GM12801 (cell line): Measurements from ENCODE around the gene TRIM3.

ENCODE experiments used
- CTCF ChIP-seq: IDR thresholded peaks from one replicate; pipeline ENCODE4 v1.5.1; 2011; ENCODE audit warnings: control low read depth; ENCODE audit not compliant: insufficient read length; ENCODE audit errors: extremely low read depth

The TRIM3 gene

GRCh38 chr11:6486256-6486655, 12.5 kb upstream of the TRIM3 start:
- TF ChIP-seq CTCF, result no peak

- no peak for TF ChIP-seq CTCF
These were observed 11.9 kb upstream of the TRIM3 start for GRCh38 chr11:6485661-6486060.

GRCh38 chr11:6483015-6483414, 9.3 kb upstream of the TRIM3 start:
- no peak for TF ChIP-seq CTCF

- no peak for TF ChIP-seq CTCF
These were observed 8.7 kb upstream of the TRIM3 start for GRCh38 chr11:6482441-6482840.

GRCh38 chr11:6481924-6482275, 8.2 kb upstream of the TRIM3 start:
- no peak for TF ChIP-seq CTCF

- no peak for TF ChIP-seq CTCF
These were observed 7.5 kb upstream of the TRIM3 start, which contains the start of the genes ARFIP2 and TIMM10B for GRCh38 chr11:6481012-6481923. Gene ARFIP2, minus strand, starts transcription at chr11:6481331. Its CDS starts 910 bp downstream, at chr11:6480421. Gene TIMM10B, plus strand, starts transcription at chr11:6481501. Its CDS starts 16 bp downstream, at chr11:6481517.

GRCh38 chr11:6480299-6480914, 6.7 kb upstream of the TRIM3 start:
- TF ChIP-seq CTCF, result no peak
